Measurements from ENCODE around the gene ARID3B. TPM values are rescaled to one million over a fixed set of nuclear protein-coding genes. Genes with fewer than 3 reads are reported as not detected.
"Not testable (repeated sequence)": the region's sequence is repeated elsewhere in the genome, so short reads cannot be mapped to it uniquely, and the experiment has no call there.

ARID3B gene
- total and polyA plus RNA-seq, 2 of the 4 experiments (the other 2 are of a cell fraction), result 2.5 to 5.0 TPM

GRCh38 chr15:74511583-74511982 is 29.4 kb upstream of the ARID3B start:
- Histone ChIP-seq H2BK120ac (ENCODE audit: low read depth, low read length) (no peak overlapping the region), H3K4ac (ENCODE audit: low read depth, low read length) (no peak overlapping the region), H3K14ac (replicated peaks; ENCODE audit: low read depth, low read length) (peak overlapping the region; percentile 51; the same call in 1 of the 2 replicates), H3K4me2 (ENCODE audit: low read depth, low read length) (no peak overlapping the region), H2BK20ac (ENCODE audit: low read depth, low read length) (no peak overlapping the region), H2AK5ac (ENCODE audit: low read depth, low read length) (no peak overlapping the region; the same call in 1 of the 2 replicates), H3K23ac (ENCODE audit: low read depth, low read length) (no peak overlapping the region), H2AK9ac (replicated peaks; ENCODE audit: low read depth, low read length, poor library complexity) (no peak overlapping the region), H4K5ac (ENCODE audit: low read depth, low read length) (no peak overlapping the region), H4K20me1 (ENCODE audit: insufficient read depth, low read length) (no peaks in the 10 kb centered on the region), H3K79me1 (ENCODE audit: low read depth in 1 of 2, low read length in 2 of 2) (no peaks in the 10 kb centered on the region; a peak in 1 of 4 replicates), H3K4me1 (ENCODE audit: control insufficient read depth, insufficient read depth, low read length) (peaks cover 4% of the 10 kb centered on the region; the same call in 1 of the 2 replicates), H2BK5ac (ENCODE audit: low read depth, low read length, poor library complexity, severe bottlenecking) (no peak overlapping the region), H3K9ac (ENCODE audit: low read depth, low read length) (no peak overlapping the region), H4K8ac (ENCODE audit: low read depth in 2 of 2, low read length in 2 of 2) (no peak overlapping the region), H3K18ac (ENCODE audit: low read depth, low read length) (no peak overlapping the region), H3K27me3 (ENCODE audit: control insufficient read depth, insufficient read depth, low read length) (no peaks in the 10 kb centered on the region), H2BK15ac (ENCODE audit: low read depth, low read length) (no peak overlapping the region), H3K4me3 (ENCODE audit: insufficient read depth, low read depth, low read length) (no peak overlapping the region), H2AFZ (replicated peaks; ENCODE audit: low read length, poor library complexity) (no peak overlapping the region), H3K9me3 (ENCODE audit: control insufficient read depth, insufficient read depth, low read length) (no peaks in the 10 kb centered on the region), H3K56ac (ENCODE audit: extremely low read depth, insufficient read depth, low read length) (no peak overlapping the region), H3K9me1 (ENCODE audit: insufficient read depth, low read length) (no peaks in the 10 kb centered on the region), H4K91ac (ENCODE audit: insufficient read depth, low read depth, low read length) (no peak overlapping the region), H3K36me3 (ENCODE audit: control insufficient read depth, insufficient read depth, low read length) (no peaks in the 10 kb centered on the region), H3K27ac (ENCODE audit: insufficient read depth, low read length) (no peak overlapping the region)
- intact Hi-C loops (cut with micrococcal nuclease), result no loop called here
- DNase-seq (no peak), ATAC-seq (ENCODE audit: low read depth) (no peak)
- TF ChIP-seq RFX5 (IDR thresholded peaks at IDR 0.05; ENCODE audit: low read depth, low read length) (no peak), MAFK (IDR thresholded peaks at IDR 0.05; ENCODE audit: low read depth, low read length) (no peak)
- ChIA-PET POLR2A (ENCODE audit: unreplicated experiment) (no interaction called here), CTCF (no interaction called here)
- no TSS peak for BruUV-seq (replicated peaks)
- WGBS, 2 experiments (ENCODE audit: extremely low coverage in 2 of 2, insufficient read length in 1 of 2), result no CpG with 5 or more reads among the region's 4 CpGs
- dilution Hi-C loops (cut with HindIII; ENCODE audit: low sequenced_read_pairs, unreplicated experiment), result no loop called here
- in situ Hi-C loops (cut with MboI; ENCODE audit: low sequenced_read_pairs), result no loop called here

- H4K8ac ChIP-seq (ENCODE audit: low read depth in 2 of 2, low read length in 2 of 2); dilution Hi-C loops (cut with HindIII; ENCODE audit: low sequenced_read_pairs, unreplicated experiment); H3K4me1 ChIP-seq (ENCODE audit: control insufficient read depth, insufficient read depth, low read length); H3K27me3 ChIP-seq (ENCODE audit: control insufficient read depth, insufficient read depth, low read length); H2BK20ac ChIP-seq (ENCODE audit: low read depth, low read length); H3K27ac ChIP-seq (ENCODE audit: insufficient read depth, low read length); H3K36me3 ChIP-seq (ENCODE audit: control insufficient read depth, insufficient read depth, low read length); H3K4me2 ChIP-seq (ENCODE audit: low read depth, low read length); BruUV-seq (replicated peaks); H4K5ac ChIP-seq (ENCODE audit: low read depth, low read length); H3K56ac ChIP-seq (ENCODE audit: extremely low read depth, insufficient read depth, low read length); CTCF ChIA-PET; H2BK15ac ChIP-seq (ENCODE audit: low read depth, low read length); intact Hi-C loops (cut with micrococcal nuclease); H2AFZ ChIP-seq (replicated peaks; ENCODE audit: low read length, poor library complexity); H3K9ac ChIP-seq (ENCODE audit: low read depth, low read length); H3K4me3 ChIP-seq (ENCODE audit: insufficient read depth, low read depth, low read length); H3K9me3 ChIP-seq (ENCODE audit: control insufficient read depth, insufficient read depth, low read length); H4K20me1 ChIP-seq (ENCODE audit: insufficient read depth, low read length); H3K23ac ChIP-seq (ENCODE audit: low read depth, low read length); H4K91ac ChIP-seq (ENCODE audit: insufficient read depth, low read depth, low read length); H2AK9ac ChIP-seq (replicated peaks; ENCODE audit: low read depth, low read length, poor library complexity); H2AK5ac ChIP-seq (ENCODE audit: low read depth, low read length); H3K14ac ChIP-seq (replicated peaks; ENCODE audit: low read depth, low read length); H3K79me1 ChIP-seq (ENCODE audit: low read depth in 1 of 2, low read length in 2 of 2); in situ Hi-C loops (cut with MboI; ENCODE audit: low sequenced_read_pairs); H3K4ac ChIP-seq (ENCODE audit: low read depth, low read length); POLR2A ChIA-PET (ENCODE audit: unreplicated experiment); H2BK120ac ChIP-seq (ENCODE audit: low read depth, low read length); H3K18ac ChIP-seq (ENCODE audit: low read depth, low read length); H3K9me1 ChIP-seq (ENCODE audit: insufficient read depth, low read length); H2BK5ac ChIP-seq (ENCODE audit: low read depth, low read length, poor library complexity, severe bottlenecking): not testable (repeated sequence)
- ATAC-seq (ENCODE audit: low read depth), result peak; percentile 56
- WGBS, 2 experiments (ENCODE audit: extremely low coverage in 2 of 2, insufficient read length in 1 of 2), result no CpG with 5 or more reads among the region's 4 CpGs
- peak; percentile 79 for DNase-seq
Observed at GRCh38 chr15:74514059-74514458, 27.0 kb upstream of the ARID3B start.

Data from IMR-90 (cell line).